Inflammatory macrophage treated with lipopolysaccharide for 1 hour (primary cell): ENCODE results near the gene KPNA3.
"Not testable (repeated sequence)": the region's sequence is repeated elsewhere in the genome, so short reads cannot be mapped to it uniquely, and the experiment has no call there.

Source experiments
- DNase-seq, 2 donors: peaks; one replicate each; pipeline ENCODE4 v3.0.0-alpha.2; 2020 to 2022

The KPNA3 gene

GRCh38 chr13:49806126-49806536 is 13.6 kb upstream of the KPNA3 start:
- DNase-seq: no peak

DNA sequence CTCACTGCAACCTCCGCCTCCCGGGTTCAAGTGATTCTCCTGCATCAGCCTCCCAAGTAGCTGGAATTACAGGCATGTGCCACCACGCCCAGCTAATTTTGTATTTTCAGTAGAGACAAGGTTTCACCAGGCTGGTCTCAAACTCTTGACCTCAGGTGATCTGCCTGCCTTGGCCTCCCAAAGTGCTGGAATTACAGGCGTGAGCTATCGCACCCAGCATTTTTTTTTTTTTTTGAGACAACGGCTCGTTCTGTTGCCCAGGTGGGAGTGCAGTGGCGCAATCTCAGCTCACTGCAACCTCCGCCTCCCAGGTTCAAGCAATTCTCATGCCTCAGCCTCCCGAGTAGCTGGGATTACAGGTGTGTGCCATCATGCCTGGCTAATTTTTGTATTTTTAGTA is 10.6 kb upstream of the KPNA3 start:
- not testable (repeated sequence) for DNase-seq

GRCh38 chr13:49802426-49802825 is 9.9 kb upstream of the KPNA3 start:
- DNase-seq: no peak

DNA sequence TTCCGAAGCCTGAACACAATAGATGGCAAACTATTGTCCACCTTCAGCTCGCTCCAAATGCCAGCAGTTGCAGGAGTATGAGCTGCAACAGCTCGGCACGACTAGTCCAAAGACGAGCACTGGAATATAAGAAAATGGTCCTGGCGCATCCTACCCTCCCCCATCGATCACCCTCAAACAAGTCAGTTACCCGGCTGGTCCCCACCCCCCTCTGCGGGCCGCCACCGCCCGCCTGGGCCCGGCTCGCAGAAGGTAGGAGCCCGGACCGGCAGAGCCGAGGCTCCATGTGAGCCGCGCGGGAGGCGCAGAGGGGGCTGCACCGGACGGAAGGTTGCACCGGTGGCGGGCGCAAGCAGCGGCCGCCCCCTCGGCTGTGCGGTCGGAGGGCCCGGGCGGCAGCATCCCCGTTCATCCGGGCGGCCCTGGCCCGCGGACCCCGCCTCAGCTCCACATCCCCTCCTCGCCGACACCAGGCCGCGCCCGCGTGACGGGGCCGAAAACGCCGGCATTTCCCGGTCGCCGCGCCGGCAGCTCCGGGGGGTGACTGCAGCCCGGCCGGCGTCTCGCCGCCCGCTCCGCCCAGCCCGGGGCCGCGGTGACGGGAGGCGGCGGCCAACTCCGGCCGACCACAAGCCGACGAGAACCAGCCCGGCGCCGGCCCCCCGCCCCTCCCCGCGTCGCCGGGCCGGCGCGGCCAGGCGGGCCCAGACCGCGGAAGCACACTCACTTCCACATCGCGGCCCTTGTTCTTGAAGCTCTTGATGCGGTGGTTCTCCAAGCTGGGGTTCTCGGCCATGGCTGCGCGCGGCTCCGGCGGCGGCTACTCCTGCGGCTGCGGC is 552 bp downstream of the KPNA3 start:
- DNase-seq: peak; percentile 13 to 15

GRCh38 chr13:49791315-49791710 is 1.2 kb downstream of the KPNA3 start:
- DNase-seq: no peak

DNA sequence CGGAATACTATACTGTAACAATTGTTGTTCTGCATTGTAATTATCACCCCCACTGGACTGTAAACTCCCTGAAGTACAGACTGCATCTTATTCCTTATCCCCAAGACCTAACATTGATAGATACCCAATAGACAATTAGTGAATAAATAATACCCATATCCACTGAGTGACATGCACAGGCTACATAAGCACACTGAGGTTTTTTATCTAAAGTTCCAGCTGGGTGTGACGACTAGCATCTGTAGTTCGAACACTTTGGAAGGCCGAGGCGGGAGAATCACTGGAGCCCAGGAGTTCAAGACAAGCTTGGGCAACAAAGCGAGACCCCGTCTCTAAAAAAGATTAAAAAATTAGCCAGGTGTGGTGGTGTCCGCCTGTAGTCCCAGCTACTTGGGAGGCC is 2.5 kb downstream of the KPNA3 start:
- DNase-seq: no peak

- DNase-seq: no peak
Observed at GRCh38 chr13:49786401-49787008, 6.0 kb downstream of the KPNA3 start.

DNA sequence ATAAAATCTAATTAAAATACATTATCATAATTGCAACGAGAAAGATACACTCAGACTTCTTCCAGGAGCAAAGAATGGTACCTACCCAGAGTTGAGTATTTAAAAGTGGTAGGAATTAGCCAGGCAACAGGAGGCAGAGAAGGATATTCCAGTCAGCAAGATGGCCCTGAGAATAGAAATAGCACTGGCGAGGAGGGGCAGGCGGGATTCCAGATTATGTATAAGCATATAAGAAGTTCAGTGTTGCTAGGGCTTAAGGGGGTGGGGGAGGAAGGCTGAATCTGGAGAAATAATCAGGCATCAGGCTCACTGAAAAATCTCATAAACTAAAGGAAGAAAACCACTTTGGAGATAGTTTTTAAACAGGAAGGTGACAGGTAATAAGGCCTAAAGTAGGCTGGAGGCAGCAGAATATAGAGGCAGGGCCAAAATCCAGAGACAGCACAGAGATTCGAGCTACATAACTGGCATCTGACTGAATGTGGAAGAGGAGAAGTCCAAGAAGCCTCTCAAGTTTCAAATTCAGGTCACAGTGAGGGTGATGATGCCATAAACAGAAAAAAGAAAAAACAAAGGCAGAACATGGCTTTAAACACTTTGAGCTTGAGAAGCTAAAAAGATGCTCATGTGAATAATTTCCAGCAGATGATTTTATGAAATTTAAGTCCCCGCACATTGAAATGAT is 7.5 kb downstream of the KPNA3 start:
- no peak for DNase-seq

GRCh38 chr13:49783865-49784264 is 8.6 kb downstream of the KPNA3 start:
- no peak for DNase-seq

- DNase-seq: no peak
Observed at GRCh38 chr13:49782784-49783183, 9.7 kb downstream of the KPNA3 start.

DNA sequence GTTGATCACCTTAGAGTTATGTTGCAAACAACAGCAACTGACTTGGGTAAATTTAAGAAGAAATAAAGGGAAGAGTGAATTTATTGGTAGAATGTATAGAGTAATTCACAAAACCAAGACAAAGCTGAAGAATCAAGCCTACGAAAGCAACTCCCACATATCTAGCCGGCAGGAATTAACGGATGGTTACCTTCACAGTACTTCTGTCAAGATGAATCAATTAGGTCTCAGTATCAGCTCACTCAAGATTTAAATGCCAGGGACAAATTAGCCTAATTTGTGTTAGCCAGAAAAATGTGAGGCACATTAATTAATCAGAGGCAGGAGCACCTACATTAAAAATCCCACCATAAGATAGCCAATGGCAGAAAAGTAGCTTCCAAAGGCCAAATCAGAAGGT is 10.7 kb downstream of the KPNA3 start:
- DNase-seq: no peak

DNA sequence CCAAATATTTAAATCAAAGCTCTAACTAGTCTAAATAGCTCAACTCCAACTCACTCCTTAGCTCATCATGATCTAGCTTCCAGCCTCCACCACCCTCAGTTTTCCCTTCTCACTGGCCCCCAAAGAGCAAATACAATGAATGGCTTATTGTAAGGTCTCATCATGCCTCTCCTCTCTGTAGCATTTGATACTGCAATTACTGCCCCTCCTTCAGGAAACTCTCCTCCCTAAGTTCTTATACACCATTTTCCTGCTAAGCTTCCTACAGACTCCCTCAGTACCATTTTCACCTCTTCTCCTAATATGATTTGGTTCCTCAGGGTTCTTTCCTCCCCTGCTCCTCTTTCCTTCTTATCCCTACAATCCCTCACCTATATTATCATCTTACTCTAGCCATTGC is 12.8 kb downstream of the KPNA3 start:
- DNase-seq: no peak

DNA sequence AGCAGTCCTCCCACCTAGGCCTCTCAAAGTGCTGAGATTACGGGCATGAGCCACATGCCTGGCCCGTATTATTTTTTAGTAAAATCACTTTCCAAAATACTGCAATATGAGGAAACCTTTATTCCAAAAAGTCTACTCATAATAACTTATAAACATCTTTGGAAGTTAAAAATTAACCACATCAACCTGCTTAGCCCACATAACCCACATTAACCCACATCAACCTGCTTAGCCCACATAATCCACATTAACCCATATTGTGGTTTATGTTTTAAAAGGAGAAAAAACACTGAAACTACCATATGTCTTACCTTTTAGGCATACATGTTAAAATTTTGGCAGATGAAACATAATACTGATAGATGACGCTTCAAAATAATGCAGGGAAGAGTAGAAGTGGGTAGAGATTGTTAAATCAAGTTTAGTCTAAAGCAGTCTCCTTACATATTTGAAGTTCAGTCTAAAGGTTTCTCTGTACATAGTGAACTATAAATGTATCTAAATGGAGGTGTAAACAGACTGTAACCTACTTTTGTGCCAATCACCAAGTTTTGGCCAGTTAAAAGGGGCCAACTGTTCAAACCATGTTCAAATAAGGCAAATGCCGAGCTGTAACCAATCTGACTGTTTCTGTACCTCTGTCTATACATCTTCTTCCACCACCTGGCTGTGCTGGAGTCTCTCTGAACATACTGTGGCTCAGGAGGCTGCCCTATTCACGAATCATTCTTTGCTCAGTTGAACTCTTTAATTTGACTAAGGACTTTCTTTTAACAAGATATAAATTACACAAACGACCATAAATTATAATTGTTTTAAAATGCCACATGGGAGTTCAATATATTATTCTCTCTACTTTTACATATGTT is 14.5 kb downstream of the KPNA3 start:
- no peak for DNase-seq

DNA sequence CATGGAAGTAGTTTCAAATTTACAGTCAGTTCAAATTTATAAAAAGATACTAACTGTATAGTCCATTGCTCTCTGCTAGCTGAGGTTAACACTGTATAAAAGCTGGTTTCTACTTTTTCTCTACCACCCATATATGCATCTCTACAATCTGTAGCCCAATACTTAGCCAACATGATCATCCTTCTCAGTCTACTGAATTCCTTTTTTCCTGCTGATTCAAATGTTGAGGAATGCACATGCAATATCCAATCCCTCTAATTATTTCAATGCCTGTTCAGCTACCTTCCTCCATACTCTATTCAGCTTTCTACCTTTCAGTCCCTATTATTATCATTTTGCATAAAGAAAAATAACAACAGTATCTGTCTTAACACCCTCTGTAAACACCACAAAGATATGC is 15.6 kb downstream of the KPNA3 start:
- no peak for DNase-seq

DNA sequence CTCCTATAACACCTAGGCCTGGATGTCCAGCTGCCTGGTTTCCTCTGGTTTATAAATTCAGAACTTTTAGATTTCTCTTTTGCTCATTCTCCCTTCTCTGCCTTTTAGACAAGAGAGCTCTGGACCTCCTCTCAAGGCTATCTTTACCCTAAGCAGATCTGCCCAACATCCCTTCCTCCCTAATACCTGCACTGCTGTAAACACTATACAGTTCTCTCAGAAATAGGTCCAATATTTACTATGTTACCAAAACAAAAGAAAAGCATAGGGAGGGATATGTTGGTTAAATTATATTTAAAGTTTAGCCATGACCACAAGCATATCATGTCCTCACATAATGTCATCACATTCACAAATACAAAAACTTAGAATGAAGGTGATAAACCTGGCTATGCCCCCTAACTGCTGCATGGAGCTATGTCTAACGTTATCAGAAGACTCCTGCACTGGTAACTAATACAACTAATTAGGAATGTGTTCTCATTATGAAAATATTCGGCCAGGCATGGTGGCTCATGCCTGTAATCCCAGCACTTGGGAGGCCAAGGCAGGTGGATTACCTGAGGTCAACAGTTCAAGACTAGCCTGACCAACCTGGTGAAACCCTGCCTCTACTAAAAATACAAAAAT is 18.0 kb downstream of the KPNA3 start:
- no peak for DNase-seq

- DNase-seq: no peak
Observed at GRCh38 chr13:49772828-49773227, 19.7 kb downstream of the KPNA3 start.

DNA sequence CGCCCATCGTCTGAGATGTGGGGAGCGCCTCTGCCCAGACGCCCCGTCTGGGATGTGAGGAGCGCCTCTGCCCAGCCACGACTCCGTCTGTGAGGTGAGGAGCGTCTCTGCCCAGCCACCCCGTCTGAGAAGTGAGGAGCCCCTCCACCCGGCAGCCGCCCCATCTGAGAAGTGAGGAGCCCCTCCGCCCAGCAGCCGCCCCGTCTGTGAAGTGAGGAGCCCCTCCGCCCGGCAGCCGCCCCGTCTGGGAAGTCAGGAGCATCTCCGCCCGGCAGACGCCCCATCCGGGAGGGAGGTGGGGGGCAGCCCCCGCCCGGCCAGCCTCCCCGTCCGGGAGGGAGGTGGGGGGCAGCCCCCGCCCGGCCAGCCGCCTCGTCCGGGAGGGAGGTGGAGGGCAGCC is 30.7 kb downstream of the KPNA3 start:
- not testable (repeated sequence) for DNase-seq

GRCh38 chr13:49760558-49760957 is 31.9 kb downstream of the KPNA3 start:
- peak; percentile 22 to 55 for DNase-seq

- no peak for DNase-seq
Observed at GRCh38 chr13:49759503-49759902, 33.0 kb downstream of the KPNA3 start.

DNA sequence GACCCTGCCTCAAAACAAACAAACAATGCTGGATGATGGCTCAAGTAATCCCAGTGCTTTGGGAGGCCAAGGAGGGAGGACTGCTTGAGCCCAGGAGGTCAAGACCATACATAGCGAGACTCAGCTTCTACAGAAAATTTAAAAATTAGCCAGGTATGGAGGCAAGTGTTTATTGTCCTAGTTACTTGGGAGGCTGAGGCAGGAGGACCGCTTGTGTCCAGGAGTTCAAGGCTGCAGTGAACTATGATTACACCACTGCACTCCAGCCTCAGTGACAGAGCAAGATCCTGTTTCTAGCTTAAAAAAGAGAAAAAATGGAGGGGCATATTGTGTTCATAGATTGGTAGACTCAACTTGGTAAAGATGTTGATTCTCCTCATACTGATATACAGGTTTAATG is 36.2 kb downstream of the KPNA3 start:
- no peak for DNase-seq

- DNase-seq: no peak
Observed at GRCh38 chr13:49754146-49754545, 38.3 kb downstream of the KPNA3 start.

DNA sequence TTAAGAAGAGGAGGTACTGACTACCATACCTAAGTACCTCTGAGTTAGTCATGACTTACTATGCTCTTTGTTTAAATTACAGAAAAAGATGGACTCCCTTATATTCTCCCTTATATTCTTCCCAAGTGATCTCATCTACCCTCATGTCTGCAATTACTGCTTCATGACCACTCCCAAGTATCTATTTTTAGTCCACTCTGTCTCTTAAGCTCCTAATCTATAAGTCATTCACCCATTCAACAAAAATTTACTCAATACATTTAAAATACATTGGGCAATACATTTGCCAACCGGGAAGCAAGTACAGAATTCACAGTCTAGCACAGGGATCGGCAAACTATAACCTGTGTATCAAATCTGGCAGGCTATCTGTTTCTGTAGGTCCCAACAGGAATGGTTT is 42.6 kb downstream of the KPNA3 start:
- no peak for DNase-seq

- no peak for DNase-seq
Observed at GRCh38 chr13:49746111-49746510, 46.4 kb downstream of the KPNA3 start.
